WTC11 (cell line): ENCODE data around the gene SAT1.
A peak's percentile ranks its signal among the peaks of the same experiment; 100 is the strongest.

ENCODE experiments used
- CREB1 ChIP-seq: sonication (generic); formaldehyde crosslinking; IDR thresholded peaks from 2 replicates; pipeline ENCODE4 v1.8.0; 2023; ENCODE audit warnings: mild to moderate bottlenecking, missing genetic modification reagents
- ESRRA ChIP-seq: sonication (generic); formaldehyde crosslinking; IDR thresholded peaks from 2 replicates; pipeline ENCODE4 v1.8.1; 2022; ENCODE audit warnings: mild to moderate bottlenecking, missing genetic modification reagents, borderline replicate concordance
- FOXP1 ChIP-seq: sonication (generic); formaldehyde crosslinking; IDR thresholded peaks from 2 replicates; pipeline ENCODE4 v1.8.0; 2022; ENCODE audit warnings: missing genetic modification reagents, mild to moderate bottlenecking, moderate library complexity, borderline replicate concordance
- GABPB1 ChIP-seq: sonication (generic); formaldehyde crosslinking; IDR thresholded peaks from 2 replicates; pipeline ENCODE4 v1.8.1; 2023; ENCODE audit warnings: mild to moderate bottlenecking, missing genetic modification reagents
- JUN ChIP-seq: sonication (generic); formaldehyde crosslinking; IDR thresholded peaks from 2 replicates; pipeline ENCODE4 v1.8.0; 2023; ENCODE audit warnings: mild to moderate bottlenecking, missing genetic modification reagents
- TF ChIP-seq, protein P1 (sequence below): fragments of 200-600 bp; IDR thresholded peaks from 2 replicates; pipeline ENCODE4 v1.8.0; 2022; ENCODE audit warnings: antibody characterized with exemption
- TF ChIP-seq, protein P2 (sequence below): sonication (generic); formaldehyde crosslinking; IDR thresholded peaks from 2 replicates; pipeline ENCODE4 v1.8.1; 2022; ENCODE audit warnings: missing genetic modification reagents, borderline replicate concordance
- TF ChIP-seq, protein P3 (sequence below): sonication (generic); formaldehyde crosslinking; IDR thresholded peaks from 2 replicates; pipeline ENCODE4 v1.8.1; 2022; ENCODE audit warnings: low read depth, mild to moderate bottlenecking, moderate library complexity, missing genetic modification reagents, borderline replicate concordance
- TF ChIP-seq, protein P4 (sequence below): sonication (generic); formaldehyde crosslinking; conservative IDR thresholded peaks from 2 replicates; pipeline ENCODE4 v1.8.1; 2023; ENCODE audit warnings: mild to moderate bottlenecking, low read depth, missing genetic modification reagents, moderate library complexity

DNA sequence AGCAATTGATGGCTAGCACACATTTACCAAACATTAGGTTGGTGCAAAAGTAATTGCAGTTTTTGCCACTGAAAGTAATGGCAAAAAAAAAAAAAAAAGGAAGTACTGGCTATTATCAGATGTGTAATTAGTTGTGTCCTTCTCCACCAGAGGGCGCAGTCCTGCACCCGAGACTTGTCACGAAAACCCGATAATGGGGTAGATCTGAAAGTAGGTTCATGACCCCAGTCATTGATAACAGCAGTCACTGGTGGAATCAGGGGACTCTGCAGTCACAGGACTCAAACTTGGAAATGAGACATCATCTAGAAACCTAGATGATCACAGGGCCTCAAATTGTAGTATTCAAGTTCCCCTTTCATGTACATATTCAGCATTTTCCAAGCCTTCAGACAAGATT is 26.8 kb upstream of the SAT1 start:
- TF ChIP-seq, protein P1, sequence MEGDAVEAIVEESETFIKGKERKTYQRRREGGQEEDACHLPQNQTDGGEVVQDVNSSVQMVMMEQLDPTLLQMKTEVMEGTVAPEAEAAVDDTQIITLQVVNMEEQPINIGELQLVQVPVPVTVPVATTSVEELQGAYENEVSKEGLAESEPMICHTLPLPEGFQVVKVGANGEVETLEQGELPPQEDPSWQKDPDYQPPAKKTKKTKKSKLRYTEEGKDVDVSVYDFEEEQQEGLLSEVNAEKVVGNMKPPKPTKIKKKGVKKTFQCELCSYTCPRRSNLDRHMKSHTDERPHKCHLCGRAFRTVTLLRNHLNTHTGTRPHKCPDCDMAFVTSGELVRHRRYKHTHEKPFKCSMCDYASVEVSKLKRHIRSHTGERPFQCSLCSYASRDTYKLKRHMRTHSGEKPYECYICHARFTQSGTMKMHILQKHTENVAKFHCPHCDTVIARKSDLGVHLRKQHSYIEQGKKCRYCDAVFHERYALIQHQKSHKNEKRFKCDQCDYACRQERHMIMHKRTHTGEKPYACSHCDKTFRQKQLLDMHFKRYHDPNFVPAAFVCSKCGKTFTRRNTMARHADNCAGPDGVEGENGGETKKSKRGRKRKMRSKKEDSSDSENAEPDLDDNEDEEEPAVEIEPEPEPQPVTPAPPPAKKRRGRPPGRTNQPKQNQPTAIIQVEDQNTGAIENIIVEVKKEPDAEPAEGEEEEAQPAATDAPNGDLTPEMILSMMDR, result peak; percentile 33; the same call in 1 of the 2 replicates
- no peak for TF ChIP-seq FOXP1
- TF ChIP-seq GABPB1 (CRISPR knock-in tag), result no peak
- TF ChIP-seq, protein P2, sequence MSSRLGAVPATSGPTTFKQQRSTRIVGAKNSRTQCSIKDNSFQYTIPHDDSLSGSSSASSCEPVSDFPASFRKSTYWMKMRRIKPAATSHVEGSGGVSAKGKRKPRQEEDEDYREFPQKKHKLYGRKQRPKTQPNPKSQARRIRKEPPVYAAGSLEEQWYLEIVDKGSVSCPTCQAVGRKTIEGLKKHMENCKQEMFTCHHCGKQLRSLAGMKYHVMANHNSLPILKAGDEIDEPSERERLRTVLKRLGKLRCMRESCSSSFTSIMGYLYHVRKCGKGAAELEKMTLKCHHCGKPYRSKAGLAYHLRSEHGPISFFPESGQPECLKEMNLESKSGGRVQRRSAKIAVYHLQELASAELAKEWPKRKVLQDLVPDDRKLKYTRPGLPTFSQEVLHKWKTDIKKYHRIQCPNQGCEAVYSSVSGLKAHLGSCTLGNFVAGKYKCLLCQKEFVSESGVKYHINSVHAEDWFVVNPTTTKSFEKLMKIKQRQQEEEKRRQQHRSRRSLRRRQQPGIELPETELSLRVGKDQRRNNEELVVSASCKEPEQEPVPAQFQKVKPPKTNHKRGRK (CRISPR knock-in tag), result no peak
- TF ChIP-seq, protein P3, sequence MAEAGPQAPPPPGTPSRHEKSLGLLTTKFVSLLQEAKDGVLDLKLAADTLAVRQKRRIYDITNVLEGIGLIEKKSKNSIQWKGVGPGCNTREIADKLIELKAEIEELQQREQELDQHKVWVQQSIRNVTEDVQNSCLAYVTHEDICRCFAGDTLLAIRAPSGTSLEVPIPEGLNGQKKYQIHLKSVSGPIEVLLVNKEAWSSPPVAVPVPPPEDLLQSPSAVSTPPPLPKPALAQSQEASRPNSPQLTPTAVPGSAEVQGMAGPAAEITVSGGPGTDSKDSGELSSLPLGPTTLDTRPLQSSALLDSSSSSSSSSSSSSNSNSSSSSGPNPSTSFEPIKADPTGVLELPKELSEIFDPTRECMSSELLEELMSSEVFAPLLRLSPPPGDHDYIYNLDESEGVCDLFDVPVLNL (CRISPR knock-in tag), result no peak
- TF ChIP-seq CREB1, result no peak
- TF ChIP-seq, protein P4, sequence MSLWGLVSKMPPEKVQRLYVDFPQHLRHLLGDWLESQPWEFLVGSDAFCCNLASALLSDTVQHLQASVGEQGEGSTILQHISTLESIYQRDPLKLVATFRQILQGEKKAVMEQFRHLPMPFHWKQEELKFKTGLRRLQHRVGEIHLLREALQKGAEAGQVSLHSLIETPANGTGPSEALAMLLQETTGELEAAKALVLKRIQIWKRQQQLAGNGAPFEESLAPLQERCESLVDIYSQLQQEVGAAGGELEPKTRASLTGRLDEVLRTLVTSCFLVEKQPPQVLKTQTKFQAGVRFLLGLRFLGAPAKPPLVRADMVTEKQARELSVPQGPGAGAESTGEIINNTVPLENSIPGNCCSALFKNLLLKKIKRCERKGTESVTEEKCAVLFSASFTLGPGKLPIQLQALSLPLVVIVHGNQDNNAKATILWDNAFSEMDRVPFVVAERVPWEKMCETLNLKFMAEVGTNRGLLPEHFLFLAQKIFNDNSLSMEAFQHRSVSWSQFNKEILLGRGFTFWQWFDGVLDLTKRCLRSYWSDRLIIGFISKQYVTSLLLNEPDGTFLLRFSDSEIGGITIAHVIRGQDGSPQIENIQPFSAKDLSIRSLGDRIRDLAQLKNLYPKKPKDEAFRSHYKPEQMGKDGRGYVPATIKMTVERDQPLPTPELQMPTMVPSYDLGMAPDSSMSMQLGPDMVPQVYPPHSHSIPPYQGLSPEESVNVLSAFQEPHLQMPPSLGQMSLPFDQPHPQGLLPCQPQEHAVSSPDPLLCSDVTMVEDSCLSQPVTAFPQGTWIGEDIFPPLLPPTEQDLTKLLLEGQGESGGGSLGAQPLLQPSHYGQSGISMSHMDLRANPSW (CRISPR knock-in tag), result no peak
- no peak for TF ChIP-seq ESRRA (CRISPR knock-in tag)
- TF ChIP-seq JUN (CRISPR knock-in tag), result no peak
